ENCODE measurements around the gene IL17C. TPM values are rescaled to one million over a fixed set of nuclear protein-coding genes. Genes with fewer than 3 reads are reported as not detected.

Gene IL17C
- total and polyA plus RNA-seq, 9 of the 15 experiments (the other 6 are each of a cell fraction or from before 2014, with no cell fraction given) = not detected

- peak; percentile 45 for TF ChIP-seq PRDM10 (IDR thresholded peaks at IDR 0.05; ENCODE audit: partially characterized antibody)
- TF ChIP-seq ELF4 (CRISPR knock-in tag; IDR thresholded peaks at IDR 0.05) = 0 out of 2 replicates have a peak, but pooled peaks have one; percentile 4
- TF ChIP-seq SMAD3 (CRISPR knock-in tag; conservative IDR thresholded peaks at IDR 0.05) = no peak
- TF ChIP-seq CBX2 (IDR thresholded peaks at IDR 0.05; ENCODE audit: insufficient read depth, low read length, poor library complexity, severe bottlenecking) = no peak
- peak in 1 of 2 experiments; percentile 44 for TF ChIP-seq E2F6 (IDR thresholded peaks at IDR 0.05; ENCODE audit: borderline replicate concordance in 1 of 2, extremely low read depth in 1 of 2, insufficient read depth in 1 of 2, insufficient read length in 1 of 2, low read depth in 1 of 2, low read length in 1 of 2, poor library complexity in 1 of 2, severe bottlenecking in 1 of 2)
- TF ChIP-seq SP1 (CRISPR knock-in tag; IDR thresholded peaks at IDR 0.05) = peak; percentile 56
- TF ChIP-seq GTF2F1 (IDR thresholded peaks at IDR 0.05; ENCODE audit: low read depth, low read length) = 0 out of 2 replicates have a peak, but pooled peaks have one; percentile 57
- peak; percentile 31 for TF ChIP-seq PHF20 (IDR thresholded peaks at IDR 0.05; ENCODE audit: partially characterized antibody)
- no peak for TF ChIP-seq ZNF253 (CRISPR knock-in tag; conservative IDR thresholded peaks at IDR 0.05)
- TF ChIP-seq PREB (CRISPR knock-in tag; IDR thresholded peaks at IDR 0.05) = peak; percentile 86; the same call in 1 of the 2 replicates
- no peak for TF ChIP-seq ZBTB8A (IDR thresholded peaks at IDR 0.05; ENCODE audit: partially characterized antibody)
- 0 out of 4 replicates have a peak, but pooled peaks of 1 of the 2 experiments have one; percentile 21 for TF ChIP-seq KDM4B (IDR thresholded peaks at IDR 0.05; ENCODE audit: borderline replicate concordance in 2 of 2, low read depth in 1 of 2)
- no peak for TF ChIP-seq GTF2B (IDR thresholded peaks at IDR 0.05; ENCODE audit: extremely low read depth, insufficient read length)
- peak; percentile 92 for TF ChIP-seq KLF16 (IDR thresholded peaks at IDR 0.05)
- no peak for TF ChIP-seq PTTG1 (tag; IDR thresholded peaks at IDR 0.05; ENCODE audit: low read depth)
- no peak for TF ChIP-seq ZNF124 (CRISPR knock-in tag; IDR thresholded peaks at IDR 0.05)
Measured at GRCh38 chr16:88688013-88688778, 49.8 kb downstream of the IL17C start (continued).

Measured in K562 (cell line).